OCI-LY7 (cell line): ENCODE data around the gene DPM1. TPM values are rescaled to one million over a fixed set of nuclear protein-coding genes. Genes with fewer than 3 reads are reported as not detected.

Experiments
- BruUV-seq: library from RNA; stranded (reverse); fragments of 400-500 nt; replicated peaks from 2 replicates; lab custom pipeline; 2021; lab: Mats Ljungman, UMichigan
- CTCF ChIA-PET: fragments of 300-600 bp; sonication (Branson Sonifier 250); formaldehyde crosslinking; loops from one replicate; lab custom pipeline; 2022; ENCODE audit warnings: antibody characterized with exemption; ENCODE audit not compliant: unreplicated experiment; lab: Charles Lee
- POLR2A ChIA-PET: fragments of 300-600 bp; sonication (Branson Sonifier 250); formaldehyde crosslinking; loops from one replicate; lab custom pipeline; 2022; ENCODE audit warnings: antibody characterized with exemption; lab: Charles Lee
- DNase-seq: peaks from one replicate; pipeline ENCODE4 v3.0.0-alpha.2; 2015; ENCODE audit warnings: low spot score
- H2AFZ ChIP-seq: fragments of 200-600 bp; sonication (generic), shearing (Covaris generic); 2 replicates; pipeline ENCODE4 v1.6.1; 2014; ENCODE audit warnings: mild to moderate bottlenecking, antibody characterized with exemption, low read length, moderate library complexity
- H3K27ac ChIP-seq: fragments of 200-600 bp; sonication (generic); 2 replicates; pipeline ENCODE4 v1.5.1; 2014; ENCODE audit warnings: mixed run types, low read depth, mild to moderate bottlenecking, moderate library complexity, low read length, inconsistent platforms; ENCODE audit not compliant: poor library complexity, severe bottlenecking
- H3K36me3 ChIP-seq: fragments of 200-600 bp; sonication (generic); 2 replicates; pipeline ENCODE4 v1.6.1; 2014; ENCODE audit warnings: mild to moderate bottlenecking, antibody characterized with exemption, low read length, moderate library complexity, mixed read lengths; ENCODE audit not compliant: insufficient read depth
- H3K4me1 ChIP-seq: fragments of 200-600 bp; sonication (generic); 2 replicates; pipeline ENCODE4 v1.5.1; 2014; ENCODE audit warnings: mild to moderate bottlenecking, low read length; ENCODE audit not compliant: insufficient read depth, poor library complexity, severe bottlenecking
- H3K4me2 ChIP-seq: fragments of 200-600 bp; sonication (generic); 2 replicates; pipeline ENCODE4 v1.6.1; 2014; ENCODE audit warnings: mild to moderate bottlenecking, low read length
- H3K4me3 ChIP-seq: fragments of 200-600 bp; sonication (generic); 2 replicates; pipeline ENCODE4 v1.5.1; 2014; ENCODE audit warnings: mild to moderate bottlenecking, low read depth, low read length; ENCODE audit not compliant: poor library complexity, severe bottlenecking
- H3K79me2 ChIP-seq: fragments of 200-600 bp; sonication (generic); 2 replicates; pipeline ENCODE4 v1.6.1; 2016; ENCODE audit warnings: low read depth, mild to moderate bottlenecking, low read length, moderate library complexity, mixed read lengths; ENCODE audit not compliant: insufficient read depth
- H3K9me2 ChIP-seq: fragments of 200-600 bp; sonication (generic); 2 replicates; pipeline ENCODE4 v1.6.1; 2016; ENCODE audit warnings: mild to moderate bottlenecking, low read length, mixed read lengths; ENCODE audit not compliant: insufficient read depth
- H3K9me3 ChIP-seq: fragments of 200-600 bp; sonication (generic); 2 replicates; pipeline ENCODE4 v1.6.1; 2014; ENCODE audit warnings: mild to moderate bottlenecking, mixed run types, low read length, mixed read lengths
- H4K20me1 ChIP-seq: fragments of 200-600 bp; sonication (generic); 2 replicates; pipeline ENCODE4 v1.6.1; 2014; ENCODE audit warnings: mild to moderate bottlenecking, antibody characterized with exemption, low read length, moderate library complexity, mixed read lengths; ENCODE audit not compliant: insufficient read depth
- EZH2phosphoT487 ChIP-seq: fragments of 200-600 bp; sonication (generic); IDR thresholded peaks from 2 replicates; pipeline ENCODE4 v1.6.1; 2018; ENCODE audit warnings: low read depth, borderline replicate concordance, mild to moderate bottlenecking, mixed run types, antibody characterized with exemption, low read length, moderate library complexity, mixed read lengths
- intact Hi-C: fragments of 100-400 bp; cut with micrococcal nuclease; formaldehyde crosslinking; loops from one replicate; pipeline ENCODE4 v1.10.0; 2022; ENCODE audit not compliant: unreplicated experiment
- total RNA-seq, 2 experiments: library from RNA; depleted of rRNA in 1 of 2; stranded (reverse); fragments of >200 nt in 1 of 2; shearing (Covaris generic) in 1 of 2; gene quantifications; 2 replicates each; pipeline ENCODE4 v1.2.3, GENCODE V29; 2014 to 2022
- TF ChIP-seq, protein P1 (sequence below): fragments of 200-600 bp; sonication (generic); conservative IDR thresholded peaks from 2 replicates; pipeline ENCODE4 v1.5.1; 2014; ENCODE audit warnings: mild to moderate bottlenecking, antibody characterized with exemption, low read length, moderate library complexity, mixed read lengths

The DPM1 gene
- total RNA-seq, 2 experiments from 2014 or later = 60.2 to 71.2 TPM

DNA sequence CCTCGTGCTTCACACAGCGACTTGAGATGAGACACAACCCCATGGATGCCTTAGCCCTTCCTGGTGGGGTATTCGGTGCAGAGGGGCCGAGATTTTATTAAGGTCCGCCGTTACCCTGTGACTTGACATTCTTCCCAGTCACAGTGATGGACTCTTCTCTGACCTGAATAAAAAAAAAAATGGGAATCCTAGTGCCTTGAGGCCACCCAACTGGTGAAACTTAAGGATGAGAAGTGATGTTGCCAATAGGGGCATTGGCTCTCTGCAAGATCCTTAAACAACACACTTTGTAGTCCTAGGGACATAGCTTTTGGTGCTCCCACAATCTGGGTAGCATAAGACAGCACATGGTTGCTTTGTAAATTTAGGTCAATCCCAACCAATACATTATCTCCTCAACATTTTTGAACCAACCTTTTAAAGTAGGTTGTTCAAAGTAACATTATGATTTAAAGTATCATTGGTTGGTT, 26.3 kb downstream of the DPM1 start:
- CTCF ChIA-PET = no interaction called here
- intact Hi-C loops = no loop called here
- TSS peak; percentile 64 for BruUV-seq

DNA sequence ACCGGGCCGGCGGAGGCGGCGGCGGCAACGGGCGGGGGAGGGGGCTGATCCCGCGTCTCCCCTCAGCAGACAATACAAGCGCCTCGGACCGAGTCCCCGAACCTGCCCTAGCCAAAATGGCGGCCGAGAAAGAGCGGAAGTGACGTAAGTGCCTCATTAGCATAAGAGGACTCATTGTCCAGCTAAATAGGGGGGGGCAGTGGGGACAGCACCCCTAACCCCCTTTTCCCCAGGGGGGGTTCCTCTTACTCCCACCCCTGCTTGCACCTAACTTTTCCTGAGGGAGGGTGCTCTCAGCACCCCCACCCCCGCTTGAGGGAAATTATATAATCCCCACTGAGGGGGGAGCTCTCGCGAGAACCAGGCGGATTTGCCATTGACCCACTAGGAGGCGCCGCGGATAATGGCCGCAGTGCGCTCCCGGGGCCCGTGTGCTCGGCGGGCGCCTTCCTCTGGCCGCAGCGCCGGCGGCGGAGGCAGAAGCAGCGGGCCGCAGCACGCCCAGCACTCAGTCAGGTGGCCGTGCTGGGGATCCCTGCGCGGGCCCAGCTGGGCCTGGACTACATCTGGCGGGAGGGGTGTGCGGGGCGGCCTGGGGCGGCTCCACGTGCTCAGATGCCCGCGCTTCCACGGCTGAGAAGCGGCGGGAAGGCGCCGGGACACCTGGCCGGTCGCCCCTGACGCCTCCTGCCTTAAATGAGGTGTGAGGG, 26.9 kb downstream of the DPM1 start, which contains the start of gene ADNP:
Gene ADNP, minus strand, starts transcription at position 132 of the 710 bp plus-strand sequence. CDS start 27,441 bp downstream, outside the sequence.
- H3K4me3 ChIP-seq = peak within 1 kb of the TSS; percentile 93
- peaks cover 40% of the 10 kb centered on the region for H3K4me1 ChIP-seq
- peaks cover 14% of the 10 kb centered on the region for H4K20me1 ChIP-seq
- TF ChIP-seq EZH2phosphoT487 = no peak
- TF ChIP-seq, protein P1, sequence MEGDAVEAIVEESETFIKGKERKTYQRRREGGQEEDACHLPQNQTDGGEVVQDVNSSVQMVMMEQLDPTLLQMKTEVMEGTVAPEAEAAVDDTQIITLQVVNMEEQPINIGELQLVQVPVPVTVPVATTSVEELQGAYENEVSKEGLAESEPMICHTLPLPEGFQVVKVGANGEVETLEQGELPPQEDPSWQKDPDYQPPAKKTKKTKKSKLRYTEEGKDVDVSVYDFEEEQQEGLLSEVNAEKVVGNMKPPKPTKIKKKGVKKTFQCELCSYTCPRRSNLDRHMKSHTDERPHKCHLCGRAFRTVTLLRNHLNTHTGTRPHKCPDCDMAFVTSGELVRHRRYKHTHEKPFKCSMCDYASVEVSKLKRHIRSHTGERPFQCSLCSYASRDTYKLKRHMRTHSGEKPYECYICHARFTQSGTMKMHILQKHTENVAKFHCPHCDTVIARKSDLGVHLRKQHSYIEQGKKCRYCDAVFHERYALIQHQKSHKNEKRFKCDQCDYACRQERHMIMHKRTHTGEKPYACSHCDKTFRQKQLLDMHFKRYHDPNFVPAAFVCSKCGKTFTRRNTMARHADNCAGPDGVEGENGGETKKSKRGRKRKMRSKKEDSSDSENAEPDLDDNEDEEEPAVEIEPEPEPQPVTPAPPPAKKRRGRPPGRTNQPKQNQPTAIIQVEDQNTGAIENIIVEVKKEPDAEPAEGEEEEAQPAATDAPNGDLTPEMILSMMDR = peak; percentile 77
- intact Hi-C loops = loop anchor here (2.0 kb wide), 2 partner anchors 27 to 201 kb away; partner anchors contain the start of genes DPM1, MOCS3 and PARD6B
- H3K9me2 ChIP-seq = no peaks in the 10 kb centered on the region
- no TSS peak for BruUV-seq
- DNase-seq = peak; percentile 96
- POLR2A ChIA-PET = interaction anchor here (0.6 to 1.3 kb wide), 11 partner anchors 21 to 1259 kb away, joined by 3 to 7 read pairs (median 3); no protein-coding TSS in a partner anchor
- no peaks in the 10 kb centered on the region for H3K9me3 ChIP-seq
- CTCF ChIA-PET = interaction anchor here (0.6 kb wide), 2 partner anchors 124 to 132 kb away, joined by 3 read pairs; no protein-coding TSS in a partner anchor
- peak within 1 kb of the TSS; percentile 78 for H3K4me2 ChIP-seq
- H3K27ac ChIP-seq = peak within 1 kb of the TSS; percentile 89
- H2AFZ ChIP-seq = peak within 1 kb of the TSS; percentile 51
- peaks cover 84% of the 10 kb centered on the region for H3K36me3 ChIP-seq
- H3K79me2 ChIP-seq = peaks cover 39% of the 10 kb centered on the region

More for the DNA sequence above, 26.3 kb downstream of the DPM1 start:
- Histone ChIP-seq H2AFZ (peak overlapping the region; percentile 51; the same call in 1 of the 2 replicates), H3K27ac (peak overlapping the region; percentile 85), H3K4me3 (peak overlapping the region; percentile 69), H3K4me1 (peaks cover 36% of the 10 kb centered on the region), H3K4me2 (peak overlapping the region; percentile 78), H3K79me2 (peaks cover 33% of the 10 kb centered on the region), H3K36me3 (peaks cover 84% of the 10 kb centered on the region), H4K20me1 (peaks cover 14% of the 10 kb centered on the region), H3K9me3 (no peaks in the 10 kb centered on the region), H3K9me2 (no peaks in the 10 kb centered on the region)
- no peak for DNase-seq
- TF ChIP-seq, protein P1 = no peak
- TF ChIP-seq EZH2phosphoT487 = no peak
- POLR2A ChIA-PET = interaction anchor here (0.6 to 1.3 kb wide), 4 partner anchors 22 to 119 kb away, joined by 3 to 6 read pairs (median 4); no protein-coding TSS in a partner anchor
